MV-4-11 (cell line): Measurements from ENCODE around the gene KNSTRN.

ENCODE experiments used
- DNase-seq: peaks from one replicate; lab custom pipeline; 2025; lab: John Stamatoyannopoulos, UW

Gene KNSTRN

GRCh38 chr15:40366457-40367370 lies 15.8 kb upstream of the KNSTRN start:
- DNase-seq: no peak

GRCh38 chr15:40367371-40367685 lies 15.2 kb upstream of the KNSTRN start:
- no peak for DNase-seq

GRCh38 chr15:40367686-40368611 lies 14.6 kb upstream of the KNSTRN start:
- DNase-seq: peak; percentile 91

DNA sequence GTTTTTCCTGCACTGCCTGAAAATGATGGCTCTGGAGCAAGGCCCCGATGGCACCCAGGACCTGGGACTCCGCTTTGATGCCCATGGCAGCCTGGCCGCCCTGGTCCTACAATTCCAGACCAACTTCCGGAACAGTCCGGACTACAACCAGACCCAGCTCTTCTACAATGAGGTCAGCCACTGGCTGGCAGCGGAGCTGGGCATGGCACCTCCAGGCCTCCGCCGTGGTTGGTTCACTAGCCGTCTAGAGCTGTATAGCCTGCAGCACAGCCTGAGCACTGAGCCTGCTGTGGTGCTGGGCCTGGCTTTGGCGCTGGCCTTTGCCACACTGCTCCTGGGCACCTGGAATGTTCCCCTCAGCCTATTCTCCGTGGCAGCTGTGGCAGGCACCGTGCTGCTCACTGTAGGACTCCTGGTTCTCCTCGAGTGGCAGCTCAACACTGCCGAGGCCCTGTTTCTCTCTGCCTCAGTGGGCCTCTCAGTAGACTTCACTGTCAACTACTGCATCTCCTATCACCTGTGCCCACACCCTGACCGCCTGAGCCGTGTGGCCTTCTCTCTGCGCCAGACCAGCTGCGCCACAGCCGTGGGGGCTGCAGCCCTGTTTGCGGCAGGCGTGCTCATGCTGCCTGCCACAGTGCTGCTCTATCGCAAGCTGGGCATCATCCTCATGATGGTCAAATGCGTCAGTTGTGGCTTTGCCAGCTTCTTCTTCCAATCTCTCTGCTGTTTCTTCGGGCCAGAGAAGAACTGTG lies 13.6 kb upstream of the KNSTRN start:
- DNase-seq: no peak

DNA sequence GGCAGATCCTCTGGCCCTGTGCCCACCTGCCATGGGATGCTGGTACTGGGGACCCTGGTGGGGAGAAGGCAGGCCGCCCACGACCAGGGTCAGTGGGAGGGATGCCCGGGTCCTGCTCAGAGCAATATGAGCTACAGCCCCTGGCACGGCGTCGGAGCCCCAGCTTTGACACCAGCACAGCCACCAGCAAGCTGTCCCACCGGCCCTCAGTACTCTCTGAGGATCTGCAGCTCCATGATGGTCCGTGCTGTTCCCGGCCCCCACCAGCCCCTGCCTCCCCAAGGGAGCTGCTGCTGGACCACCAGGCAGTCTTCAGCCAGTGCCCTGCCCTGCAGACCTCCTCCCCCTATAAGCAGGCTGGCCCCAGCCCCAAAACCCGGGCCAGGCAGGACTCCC lies 13.0 kb upstream of the KNSTRN start:
- DNase-seq: no peak

- DNase-seq: no peak
Observed at GRCh38 chr15:40369971-40370370, 12.6 kb upstream of the KNSTRN start.

- DNase-seq: no peak
Observed at GRCh38 chr15:40372981-40373380, 9.5 kb upstream of the KNSTRN start.

DNA sequence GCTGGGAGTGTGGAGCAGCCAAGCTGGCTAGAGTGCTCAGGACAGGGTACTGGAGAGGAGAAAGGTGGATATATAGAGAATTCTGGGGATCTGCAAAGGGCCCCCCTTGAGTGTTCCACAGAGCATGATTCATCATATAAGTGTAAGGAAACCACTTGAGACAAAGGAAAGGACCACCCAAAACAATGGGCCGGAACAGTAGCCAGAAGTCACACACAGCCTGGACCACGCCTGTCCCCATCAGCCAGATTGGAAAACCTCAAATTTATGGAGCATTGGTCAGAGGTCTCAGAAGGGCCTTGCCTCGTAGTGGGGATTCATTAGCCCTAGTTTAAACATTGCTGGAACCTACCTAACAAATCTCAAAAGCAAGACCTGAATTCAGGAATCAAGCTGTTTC lies 4.9 kb upstream of the KNSTRN start:
- DNase-seq: no peak

DNA sequence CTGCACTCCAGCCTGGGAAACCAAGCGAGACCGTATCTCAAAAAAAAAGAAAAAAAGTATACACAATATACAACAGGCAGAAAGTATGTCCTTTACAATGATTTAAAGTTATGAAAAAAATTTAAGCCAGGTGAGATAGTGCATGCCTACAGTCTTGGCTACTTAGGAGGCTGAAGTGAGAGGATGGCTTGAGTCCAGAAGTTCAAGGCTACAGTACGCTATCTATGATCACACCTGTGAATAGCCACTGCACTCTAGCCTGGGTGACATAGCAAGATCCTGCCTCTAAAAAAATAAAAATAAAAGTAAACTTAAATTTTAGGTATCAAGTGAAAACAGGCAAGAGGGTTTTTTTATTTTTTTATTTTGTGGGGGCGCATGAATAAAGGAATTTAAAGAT lies 3.1 kb upstream of the KNSTRN start:
- DNase-seq: no peak

DNA sequence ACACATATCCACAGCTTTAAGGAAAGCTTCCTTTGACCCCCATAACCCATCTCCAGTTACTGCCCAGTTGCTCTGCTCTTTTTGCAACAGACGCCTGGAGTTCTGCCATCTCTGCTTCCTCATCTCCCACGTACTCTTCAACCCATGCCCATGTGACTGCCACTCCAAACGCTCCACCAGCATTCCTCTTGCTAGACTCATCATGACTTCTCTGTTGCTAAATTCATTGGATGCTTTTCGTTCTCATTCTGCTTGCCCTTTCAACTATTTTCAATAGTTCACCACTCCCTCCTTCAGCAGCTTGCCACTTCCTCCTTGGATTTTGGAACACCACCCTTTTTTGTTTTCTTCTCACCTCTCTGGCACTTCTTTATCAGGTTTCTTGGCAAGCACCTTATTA lies 2.7 kb upstream of the KNSTRN start:
- peak; percentile 52 for DNase-seq

- DNase-seq: no peak
Observed at GRCh38 chr15:40380636-40381035, 1.9 kb upstream of the KNSTRN start.

DNA sequence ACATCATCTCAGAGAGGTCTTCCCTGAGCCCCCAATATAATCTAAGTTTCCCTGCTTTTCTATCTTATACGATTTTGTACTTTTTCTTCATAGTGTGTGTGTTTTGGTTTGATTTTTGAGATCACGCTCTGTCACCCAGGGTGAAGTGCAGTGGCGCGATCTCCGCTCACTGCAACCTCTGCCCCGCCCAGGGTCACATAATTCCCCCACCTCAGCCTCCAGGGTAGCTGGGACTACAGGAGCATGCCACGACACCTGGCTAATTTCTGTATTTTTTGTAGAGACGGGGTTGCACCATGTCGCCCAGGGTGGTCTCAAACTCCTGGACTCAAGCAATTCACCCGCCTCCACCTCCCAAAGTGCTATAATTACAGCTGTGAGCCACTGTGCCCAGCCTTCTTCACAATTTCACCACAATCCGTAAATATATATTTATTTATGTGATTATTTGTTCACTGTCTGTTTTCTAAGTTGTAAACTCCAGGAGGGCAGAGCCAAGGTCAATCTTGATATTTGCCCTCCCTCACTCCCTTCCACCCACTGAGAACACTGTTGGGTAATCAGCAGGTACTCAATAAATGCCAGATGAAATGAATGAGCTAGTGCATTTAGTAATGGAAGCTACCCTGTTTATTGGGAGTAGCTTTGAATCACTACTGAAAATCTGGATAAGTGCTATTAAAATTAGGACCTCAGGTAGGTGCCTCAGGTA lies 547 bp upstream of the KNSTRN start:
- no peak for DNase-seq

GRCh38 chr15:40386480-40386879 lies 4.0 kb downstream of the KNSTRN start:
- DNase-seq: no peak

DNA sequence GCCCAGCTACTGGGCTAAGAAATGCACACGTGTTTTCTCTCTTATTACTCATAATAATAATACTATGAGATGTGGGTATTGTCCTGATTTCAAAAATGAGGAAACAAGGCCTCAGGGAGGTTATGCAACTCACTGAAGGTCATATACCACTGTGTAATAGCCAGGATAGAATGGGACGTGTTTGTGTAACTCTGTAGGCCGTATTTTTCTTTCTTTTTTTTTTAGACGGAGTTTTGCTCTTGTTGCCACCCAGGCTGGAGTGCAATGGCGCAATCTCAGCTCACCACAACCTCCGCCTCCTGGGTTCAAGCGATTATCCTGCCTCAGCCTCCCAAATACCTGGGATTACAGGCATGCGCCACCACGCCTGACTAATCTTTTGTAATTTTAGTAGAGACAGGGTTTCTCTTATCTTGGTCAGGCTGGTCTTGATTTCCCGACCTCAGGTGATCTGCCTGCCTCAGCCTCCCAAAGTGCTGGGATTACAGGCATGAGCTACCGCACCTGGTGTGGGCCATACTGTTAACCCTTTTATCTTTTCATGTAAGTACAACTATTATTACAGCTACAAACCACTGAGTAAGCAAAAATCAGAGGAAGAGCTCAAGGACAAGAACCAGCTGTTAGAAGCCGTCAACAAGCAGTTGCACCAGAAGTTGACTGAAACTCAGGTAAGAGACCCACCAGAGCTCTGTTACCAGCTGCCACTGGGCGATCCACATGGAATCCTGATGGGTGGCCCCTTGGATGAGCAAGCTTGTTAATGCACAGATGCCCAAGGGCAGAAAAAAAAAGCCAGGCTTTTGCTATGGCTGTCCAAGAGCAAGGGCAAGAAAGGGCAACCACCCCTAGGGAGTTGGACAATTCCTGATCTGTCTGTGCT lies 6.7 kb downstream of the KNSTRN start:
- peak; percentile 98 for DNase-seq

GRCh38 chr15:40389824-40390595 lies 7.5 kb downstream of the KNSTRN start:
- no peak for DNase-seq

- no peak for DNase-seq
Observed at GRCh38 chr15:40392986-40393948, 10.7 kb downstream of the KNSTRN start.

GRCh38 chr15:40397688-40398412 lies 15.3 kb downstream of the KNSTRN start:
- no peak for DNase-seq

- peak; percentile 95 for DNase-seq
Observed at GRCh38 chr15:40398413-40398873, 15.9 kb downstream of the KNSTRN start.
